ENCODE measurements around the gene ZFP36L1. TPM values are rescaled to one million over a fixed set of nuclear protein-coding genes. Genes with fewer than 3 reads are reported as not detected.
A peak's percentile ranks its signal among the peaks of the same experiment; 100 is the strongest.

ZFP36L1 gene
- total and polyA plus RNA-seq, 2 donors (not counting 3 experiments of a cell fraction or from before 2014, with no cell fraction given), result 46.0 to 89.6 TPM

- Histone ChIP-seq H3K9ac (replicated peaks; ENCODE audit: extremely low read depth, insufficient read depth, low read length) (no peak overlapping the region), H3K4me2 (ENCODE audit: insufficient read depth, low read length) (no peak overlapping the region), H3K9me1 (replicated peaks; ENCODE audit: control insufficient read depth, extremely low read depth, insufficient read depth, low read length) (no peaks in the 10 kb centered on the region), H2AFZ (ENCODE audit: low read depth, low read length) (no peak overlapping the region), H4K20me1 (replicated peaks; ENCODE audit: control insufficient read depth, extremely low read depth, insufficient read depth, low read length) (no peaks in the 10 kb centered on the region), H3K79me2 (ENCODE audit: control insufficient read depth, insufficient read depth, low read length) (no peaks in the 10 kb centered on the region), H3K27ac (ENCODE audit: insufficient read depth, low read depth, low read length) (no peak overlapping the region), H3K36me3 (ENCODE audit: control insufficient read depth in 2 of 2, extremely low read depth in 1 of 2, insufficient read depth in 2 of 2, low read length in 2 of 2) (no peaks in the 10 kb centered on the region), H3K9me3 (replicated peaks; ENCODE audit: control insufficient read depth, insufficient read depth, low read length) (no peaks in the 10 kb centered on the region), H3K4me1 (ENCODE audit: control insufficient read depth, extremely low read depth, insufficient read depth, low read length) (peaks cover 26% of the 10 kb centered on the region), H3K4me3 (replicated peaks in 1 of 3; ENCODE audit: insufficient read depth in 1 of 3, low read depth in 1 of 3, low read length in 3 of 3) (no peak overlapping the region), H3K27me3 (ENCODE audit: control insufficient read depth in 2 of 2, insufficient read depth in 2 of 2, low read length in 2 of 2) (no peaks in the 10 kb centered on the region)
- dilution Hi-C loops (cut with MboI; ENCODE audit: extremely low pct_ligation_motif_present, low sequenced_read_pairs) (no loop called here), intact Hi-C loops (cut with micrococcal nuclease) (no loop called here)
- CTCF ChIA-PET, result interaction anchor here (1.0 to 1.8 kb wide), 5 partner anchors 12 to 460 kb away, joined by 3 to 6 read pairs (median 4); no protein-coding TSS in a partner anchor
- TF ChIP-seq, protein P1, sequence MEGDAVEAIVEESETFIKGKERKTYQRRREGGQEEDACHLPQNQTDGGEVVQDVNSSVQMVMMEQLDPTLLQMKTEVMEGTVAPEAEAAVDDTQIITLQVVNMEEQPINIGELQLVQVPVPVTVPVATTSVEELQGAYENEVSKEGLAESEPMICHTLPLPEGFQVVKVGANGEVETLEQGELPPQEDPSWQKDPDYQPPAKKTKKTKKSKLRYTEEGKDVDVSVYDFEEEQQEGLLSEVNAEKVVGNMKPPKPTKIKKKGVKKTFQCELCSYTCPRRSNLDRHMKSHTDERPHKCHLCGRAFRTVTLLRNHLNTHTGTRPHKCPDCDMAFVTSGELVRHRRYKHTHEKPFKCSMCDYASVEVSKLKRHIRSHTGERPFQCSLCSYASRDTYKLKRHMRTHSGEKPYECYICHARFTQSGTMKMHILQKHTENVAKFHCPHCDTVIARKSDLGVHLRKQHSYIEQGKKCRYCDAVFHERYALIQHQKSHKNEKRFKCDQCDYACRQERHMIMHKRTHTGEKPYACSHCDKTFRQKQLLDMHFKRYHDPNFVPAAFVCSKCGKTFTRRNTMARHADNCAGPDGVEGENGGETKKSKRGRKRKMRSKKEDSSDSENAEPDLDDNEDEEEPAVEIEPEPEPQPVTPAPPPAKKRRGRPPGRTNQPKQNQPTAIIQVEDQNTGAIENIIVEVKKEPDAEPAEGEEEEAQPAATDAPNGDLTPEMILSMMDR (IDR thresholded peaks at IDR 0.05; ENCODE audit: extremely low read depth in 1 of 2, insufficient read depth in 1 of 2, low read depth in 1 of 2, low read length in 2 of 2), result no peak
- TF ChIP-seq POLR2AphosphoS5 (IDR thresholded peaks at IDR 0.05; ENCODE audit: insufficient read depth, low read depth, low read length), result no peak
- TF ChIP-seq EZH2 (IDR thresholded peaks at IDR 0.05; ENCODE audit: borderline replicate concordance, low read depth, low read length, severe bottlenecking), result no peak
- TF ChIP-seq JUN (IDR thresholded peaks at IDR 0.05; ENCODE audit: borderline replicate concordance, insufficient read depth, insufficient read length, low read depth), result no peak
- TF ChIP-seq POLR2A (IDR thresholded peaks at IDR 0.05; ENCODE audit: low read depth, low read length), result no peak
- no peak for TF ChIP-seq MAX (IDR thresholded peaks at IDR 0.05; ENCODE audit: insufficient read depth, insufficient read length)
- TF ChIP-seq FOS (IDR thresholded peaks at IDR 0.05; ENCODE audit: borderline replicate concordance, insufficient read depth, low read length), result no peak
- TF ChIP-seq MYC (IDR thresholded peaks at IDR 0.05; ENCODE audit: low read depth, low read length), result no peak
- TF ChIP-seq GATA2 (IDR thresholded peaks at IDR 0.05; ENCODE audit: insufficient read depth, insufficient read length, low read depth, low read length), result no peak
- peak; percentile 63 for FAIRE-seq
- no peak for DNase-seq (ENCODE audit: low read depth, low spot score)
- BruUV-seq (replicated peaks), result no TSS peak
- POLR2A ChIA-PET, result interaction anchor here (0.7 kb wide), 1 partner anchor 30 kb away, joined by 3 read pairs; no protein-coding TSS in a partner anchor
Observed at GRCh38 chr14:68757618-68758081, 35.2 kb downstream of the ZFP36L1 start.

Measured in endothelial cell of umbilical vein (primary cell).